SKM-1 treated with dmso at 0.1 percent for 144 hours (cell line): ENCODE data around the gene MBD3L4.
"Not testable (repeated sequence)": the region's sequence is repeated elsewhere in the genome, so short reads cannot be mapped to it uniquely, and the experiment has no call there.

Experiments
- DNase-seq: peaks from one replicate; lab custom pipeline; 2025; ENCODE audit not compliant: unreplicated experiment; lab: John Stamatoyannopoulos, UW

Gene MBD3L4

GRCh38 chr19:7051421-7051820 lies 11.4 kb upstream of the MBD3L4 start:
- not testable (repeated sequence) for DNase-seq

- not testable (repeated sequence) for DNase-seq
Measured at GRCh38 chr19:7049021-7049420, 9.0 kb upstream of the MBD3L4 start, which contains the start of gene MBD3L2. Gene MBD3L2 (plus strand): TSS chr19:7049321. CDS start chr19:7049374, 53 bp downstream.

GRCh38 chr19:7041563-7041962 lies 1.6 kb upstream of the MBD3L4 start:
- DNase-seq: not testable (repeated sequence)

- DNase-seq: not testable (repeated sequence)
Measured at GRCh38 chr19:7030278-7030677, 9.7 kb downstream of the MBD3L4 start, which contains the start of gene MBD3L5. Gene MBD3L5 (plus strand): TSS chr19:7030578. CDS start chr19:7030612, 34 bp downstream.

GRCh38 chr19:7028790-7029189 lies 11.2 kb downstream of the MBD3L4 start:
- DNase-seq: not testable (repeated sequence)

- DNase-seq: not testable (repeated sequence)
Measured at GRCh38 chr19:7021331-7021730, 18.6 kb downstream of the MBD3L4 start, which contains the start of gene MBD3L2B. Gene MBD3L2B (minus strand): TSS chr19:7021431. CDS start chr19:7021397, 34 bp downstream.

- DNase-seq: no peak
Measured at GRCh38 chr19:7018828-7019227, 21.2 kb downstream of the MBD3L4 start.

GRCh38 chr19:7013678-7014077 lies 26.3 kb downstream of the MBD3L4 start:
- DNase-seq: no peak

- DNase-seq: no peak
Measured at GRCh38 chr19:7010722-7011593, 29.0 kb downstream of the MBD3L4 start.

- DNase-seq: peak; percentile 12
Measured at GRCh38 chr19:7007859-7008258, 32.1 kb downstream of the MBD3L4 start.

- no peak for DNase-seq
Measured at GRCh38 chr19:7006135-7006704, 33.8 kb downstream of the MBD3L4 start.

- peak; percentile 27 for DNase-seq
Measured at GRCh38 chr19:7004313-7004931, 35.6 kb downstream of the MBD3L4 start.

- no peak for DNase-seq
Measured at GRCh38 chr19:7000816-7001215, 39.2 kb downstream of the MBD3L4 start.

GRCh38 chr19:7000333-7000732 lies 39.6 kb downstream of the MBD3L4 start:
- DNase-seq: peak; percentile 12

GRCh38 chr19:6999933-7000332 lies 40.0 kb downstream of the MBD3L4 start:
- DNase-seq: no peak

GRCh38 chr19:6997679-6998445 lies 42.1 kb downstream of the MBD3L4 start:
- peak; percentile 82 for DNase-seq

- DNase-seq: no peak
Measured at GRCh38 chr19:6996810-6997209, 43.2 kb downstream of the MBD3L4 start.

GRCh38 chr19:6995054-6995453 lies 44.9 kb downstream of the MBD3L4 start:
- no peak for DNase-seq

- DNase-seq: no peak
Measured at GRCh38 chr19:6988257-6988656, 51.7 kb downstream of the MBD3L4 start.

GRCh38 chr19:6987850-6988249 lies 52.1 kb downstream of the MBD3L4 start:
- peak; percentile 40 for DNase-seq
